DOHH2 (cell line): ENCODE data around the gene TMEM139.

Experiments used
- CTCF ChIP-seq: fragments of 200-600 bp; sonication (generic); IDR thresholded peaks from one replicate; pipeline ENCODE4 v1.5.1; 2014; ENCODE audit warnings: antibody characterized with exemption, mild to moderate bottlenecking, low read depth, low read length; ENCODE audit not compliant: poor library complexity, severe bottlenecking
- EZH2phosphoT487 ChIP-seq: fragments of 200-600 bp; sonication (generic); IDR thresholded peaks from 2 replicates; pipeline ENCODE4 v1.6.1; 2017; ENCODE audit warnings: borderline replicate concordance, mild to moderate bottlenecking, antibody characterized with exemption, low read length, moderate library complexity, mixed read lengths

- no peak for TF ChIP-seq CTCF
- TF ChIP-seq EZH2phosphoT487 = no peak
Measured at GRCh38 chr7:143334244-143334643, 49.5 kb downstream of the TMEM139 start.
